DOHH2 (cell line): ENCODE measurements around the gene GALNT17.

Experiments
- H3F3A ChIP-seq: fragments of 200-600 bp; sonication (generic), shearing (Covaris generic); 2 replicates; pipeline ENCODE4 v1.6.0; 2016; ENCODE audit warnings: antibody characterized with exemption, mild to moderate bottlenecking; ENCODE audit not compliant: control insufficient read depth, insufficient read depth
- H3K27ac ChIP-seq: fragments of 200-600 bp; sonication (generic); 2 replicates; pipeline ENCODE4 v1.5.1; 2014; ENCODE audit warnings: low read depth, mild to moderate bottlenecking, low read length, moderate library complexity
- H3K27me3 ChIP-seq: fragments of 200-600 bp; sonication (generic); 2 replicates; pipeline ENCODE4 v1.6.1; 2014; ENCODE audit warnings: mild to moderate bottlenecking, low read length, mixed read lengths; ENCODE audit not compliant: control insufficient read depth
- H3K36me3 ChIP-seq: fragments of 200-600 bp; sonication (generic); 2 replicates; pipeline ENCODE4 v1.6.1; 2014; ENCODE audit warnings: mild to moderate bottlenecking, low read length, moderate library complexity, mixed read lengths; ENCODE audit not compliant: control insufficient read depth
- H3K4me1 ChIP-seq: fragments of 200-600 bp; sonication (generic); 2 replicates; pipeline ENCODE4 v1.6.1; 2014; ENCODE audit warnings: mild to moderate bottlenecking, low read length, mixed read lengths; ENCODE audit not compliant: control insufficient read depth
- H3K4me2 ChIP-seq: fragments of 200-600 bp; sonication (generic); 2 replicates; pipeline ENCODE4 v1.6.0; 2014; ENCODE audit warnings: mild to moderate bottlenecking, low read length, moderate library complexity
- H3K4me3 ChIP-seq: fragments of 200-600 bp; sonication (generic); 2 replicates; pipeline ENCODE4 v1.5.1; 2014; ENCODE audit warnings: mild to moderate bottlenecking, low read length, mixed read lengths
- H3K79me2 ChIP-seq: fragments of 200-600 bp; sonication (generic); 2 replicates; pipeline ENCODE4 v1.6.1; 2014; ENCODE audit warnings: mild to moderate bottlenecking, low read length, mixed read lengths; ENCODE audit not compliant: control insufficient read depth
- H3K9me2 ChIP-seq: fragments of 200-600 bp; sonication (generic); replicated peaks from 2 replicates; pipeline ENCODE4 v1.6.1; 2014; ENCODE audit warnings: mild to moderate bottlenecking, low read length, mixed read lengths; ENCODE audit not compliant: control insufficient read depth
- H3K9me3 ChIP-seq: fragments of 200-600 bp; sonication (generic); 2 replicates; pipeline ENCODE4 v1.6.1; 2014; ENCODE audit warnings: antibody characterized with exemption, low read length, mixed read lengths; ENCODE audit not compliant: control insufficient read depth, insufficient read depth
- H4K20me1 ChIP-seq: fragments of 200-600 bp; sonication (generic); 2 replicates; pipeline ENCODE4 v1.6.0; 2014; ENCODE audit warnings: low read depth, mild to moderate bottlenecking, antibody characterized with exemption, low read length, moderate library complexity; ENCODE audit not compliant: control insufficient read depth, insufficient read depth
- EZH2phosphoT487 ChIP-seq: fragments of 200-600 bp; sonication (generic); IDR thresholded peaks from 2 replicates; pipeline ENCODE4 v1.6.1; 2017; ENCODE audit warnings: borderline replicate concordance, mild to moderate bottlenecking, antibody characterized with exemption, low read length, moderate library complexity, mixed read lengths
- TF ChIP-seq, protein P1 (sequence below): fragments of 200-600 bp; sonication (generic); IDR thresholded peaks from one replicate; pipeline ENCODE4 v1.5.1; 2014; ENCODE audit warnings: antibody characterized with exemption, mild to moderate bottlenecking, low read depth, low read length; ENCODE audit not compliant: poor library complexity, severe bottlenecking

Gene GALNT17

DNA sequence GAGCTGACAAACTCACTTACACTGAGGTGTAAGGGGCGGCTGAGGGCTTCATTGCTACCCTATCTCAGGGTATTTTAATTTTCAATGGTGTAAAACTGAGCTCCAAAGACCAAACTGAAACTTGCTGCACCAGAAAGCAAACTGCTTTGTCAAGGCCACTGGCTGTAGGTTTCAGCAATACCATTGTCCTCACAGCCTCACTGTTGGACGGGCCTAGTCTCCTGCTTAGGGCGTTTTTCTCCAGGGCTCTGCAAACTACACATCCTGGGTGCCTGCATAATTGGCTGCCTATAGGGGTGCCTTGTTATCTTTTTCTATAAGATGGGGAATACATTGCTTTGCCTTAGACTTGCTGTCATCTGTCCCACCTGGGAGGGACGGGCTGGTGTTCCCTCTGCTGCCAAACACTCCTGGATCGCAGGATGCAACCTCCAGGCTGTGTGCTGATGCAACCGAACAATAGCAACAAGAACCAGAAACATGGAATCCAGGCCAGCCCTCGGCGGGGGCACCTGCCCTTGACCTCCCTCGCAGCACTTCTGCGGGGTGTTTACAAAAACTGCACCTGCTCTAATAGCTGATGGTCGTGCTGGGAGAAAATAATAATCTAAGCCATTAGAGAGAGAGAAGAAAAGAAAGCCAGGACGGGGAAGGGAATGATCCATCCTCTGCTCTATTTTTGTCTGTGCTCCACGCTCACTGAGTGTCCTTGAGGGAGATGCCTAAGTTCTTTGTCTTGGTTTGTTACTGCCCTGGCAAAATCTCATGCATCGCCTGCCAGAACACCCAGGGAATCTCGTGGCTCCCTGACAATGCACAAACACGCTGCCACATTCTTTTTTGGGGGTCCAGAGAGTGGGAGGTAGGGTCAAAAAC, 104.5 kb downstream of the GALNT17 start:
- Histone ChIP-seq H3K9me2 (no peaks in the 10 kb centered on the region), H3K27me3 (no peaks in the 10 kb centered on the region), H3K36me3 (no peaks in the 10 kb centered on the region), H3K4me1 (no peaks in the 10 kb centered on the region), H4K20me1 (no peaks in the 10 kb centered on the region), H3K79me2 (no peaks in the 10 kb centered on the region), H3K4me2 (no peak overlapping the region), H3K4me3 (no peak overlapping the region), H3F3A (no peaks in the 10 kb centered on the region), H3K27ac (no peak overlapping the region), H3K9me3 (no peaks in the 10 kb centered on the region)
- TF ChIP-seq, protein P1, sequence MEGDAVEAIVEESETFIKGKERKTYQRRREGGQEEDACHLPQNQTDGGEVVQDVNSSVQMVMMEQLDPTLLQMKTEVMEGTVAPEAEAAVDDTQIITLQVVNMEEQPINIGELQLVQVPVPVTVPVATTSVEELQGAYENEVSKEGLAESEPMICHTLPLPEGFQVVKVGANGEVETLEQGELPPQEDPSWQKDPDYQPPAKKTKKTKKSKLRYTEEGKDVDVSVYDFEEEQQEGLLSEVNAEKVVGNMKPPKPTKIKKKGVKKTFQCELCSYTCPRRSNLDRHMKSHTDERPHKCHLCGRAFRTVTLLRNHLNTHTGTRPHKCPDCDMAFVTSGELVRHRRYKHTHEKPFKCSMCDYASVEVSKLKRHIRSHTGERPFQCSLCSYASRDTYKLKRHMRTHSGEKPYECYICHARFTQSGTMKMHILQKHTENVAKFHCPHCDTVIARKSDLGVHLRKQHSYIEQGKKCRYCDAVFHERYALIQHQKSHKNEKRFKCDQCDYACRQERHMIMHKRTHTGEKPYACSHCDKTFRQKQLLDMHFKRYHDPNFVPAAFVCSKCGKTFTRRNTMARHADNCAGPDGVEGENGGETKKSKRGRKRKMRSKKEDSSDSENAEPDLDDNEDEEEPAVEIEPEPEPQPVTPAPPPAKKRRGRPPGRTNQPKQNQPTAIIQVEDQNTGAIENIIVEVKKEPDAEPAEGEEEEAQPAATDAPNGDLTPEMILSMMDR = no peak
- no peak for TF ChIP-seq EZH2phosphoT487

DNA sequence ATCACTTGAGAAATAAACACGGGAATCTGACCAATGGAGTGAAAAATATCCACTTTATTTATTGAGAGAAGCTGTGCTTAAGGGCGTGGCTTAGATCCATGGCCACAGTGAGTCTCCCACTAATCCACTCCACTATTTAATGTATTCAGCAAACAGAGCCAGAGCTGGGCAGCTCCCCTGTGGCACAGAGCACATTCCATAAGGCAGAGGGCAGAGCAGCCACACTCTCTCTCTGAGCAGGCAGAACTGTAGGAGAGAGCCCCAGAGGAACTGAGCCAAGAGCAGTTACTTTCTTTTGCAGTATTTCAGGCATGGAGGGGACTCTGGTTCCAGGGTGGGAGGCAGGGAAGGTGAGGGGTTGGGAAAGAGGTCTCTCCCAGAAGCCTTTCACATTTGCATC, 106.0 kb downstream of the GALNT17 start:
- no peaks in the 10 kb centered on the region for H3K36me3 ChIP-seq

DNA sequence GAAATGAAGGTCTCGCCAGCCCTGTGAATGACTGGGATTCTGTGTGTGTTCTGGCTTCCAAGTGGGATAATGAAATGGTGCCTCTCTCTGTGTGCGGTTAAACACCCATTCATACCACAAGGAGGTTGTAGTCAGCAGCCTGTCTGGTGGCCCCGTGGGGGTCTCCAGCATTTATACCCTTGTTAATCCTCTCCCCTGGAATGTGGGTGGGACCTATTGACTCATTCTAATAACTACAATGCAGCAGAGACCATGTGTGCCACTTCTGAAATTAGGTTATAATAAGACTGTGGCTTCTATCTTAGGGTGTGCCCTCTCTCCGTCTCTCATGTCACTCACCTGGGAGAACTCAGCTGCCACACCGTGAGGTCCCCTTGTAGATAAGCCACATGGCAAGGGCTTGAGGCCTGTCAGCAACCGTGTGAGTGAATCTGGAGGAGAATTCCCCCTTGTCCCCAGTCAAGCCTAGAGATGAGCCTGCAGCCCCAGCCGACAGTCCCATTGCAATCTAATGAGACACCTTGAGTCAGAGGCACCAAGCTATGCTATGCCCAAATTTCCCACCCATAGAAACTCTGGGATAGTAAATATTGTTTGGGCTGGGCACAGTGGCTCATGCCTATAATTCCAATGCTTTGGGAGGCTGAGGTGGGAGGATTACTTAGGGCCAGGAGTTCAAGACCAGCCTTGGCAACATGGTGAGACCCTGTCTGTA, 106.8 kb downstream of the GALNT17 start:
- TF ChIP-seq, protein P1 = no peak

More for the DNA sequence above, 106.0 kb downstream of the GALNT17 start:
- no peaks in the 10 kb centered on the region for H3K4me1 ChIP-seq
- H3K9me2 ChIP-seq = no peaks in the 10 kb centered on the region
- no peaks in the 10 kb centered on the region for H4K20me1 ChIP-seq
- TF ChIP-seq, protein P1 = no peak
- no peaks in the 10 kb centered on the region for H3K27me3 ChIP-seq
- no peaks in the 10 kb centered on the region for H3F3A ChIP-seq
- H3K27ac ChIP-seq = no peak overlapping the region
- no peak overlapping the region for H3K4me3 ChIP-seq
- no peaks in the 10 kb centered on the region for H3K79me2 ChIP-seq
- H3K9me3 ChIP-seq = no peaks in the 10 kb centered on the region
- no peak overlapping the region for H3K4me2 ChIP-seq

More for the DNA sequence above, 106.8 kb downstream of the GALNT17 start:
- H3F3A ChIP-seq = no peaks in the 10 kb centered on the region
- no peak overlapping the region for H3K27ac ChIP-seq
- no peak overlapping the region for H3K4me3 ChIP-seq
- no peaks in the 10 kb centered on the region for H3K9me2 ChIP-seq
- H4K20me1 ChIP-seq = no peaks in the 10 kb centered on the region
- no peaks in the 10 kb centered on the region for H3K9me3 ChIP-seq
- H3K27me3 ChIP-seq = no peaks in the 10 kb centered on the region
- no peak overlapping the region for H3K4me2 ChIP-seq
- no peaks in the 10 kb centered on the region for H3K79me2 ChIP-seq
- H3K36me3 ChIP-seq = no peaks in the 10 kb centered on the region
- no peaks in the 10 kb centered on the region for H3K4me1 ChIP-seq
